ENCODE data around the gene TLL2. TPM values are rescaled to one million over a fixed set of nuclear protein-coding genes. Genes with fewer than 3 reads are reported as not detected.

Gene TLL2
- polyA plus RNA-seq, 2 of the 4 experiments (the other 2 are of a cell fraction): 0.08 to 0.13 TPM

GRCh38 chr10:96380821-96381220, 132.9 kb downstream of the TLL2 start (continued):
- TF ChIP-seq CEBPB (IDR thresholded peaks at IDR 0.05) (no peak), JUN (IDR thresholded peaks at IDR 0.05) (no peak), HOXA7 (CRISPR knock-in tag; IDR thresholded peaks at IDR 0.05) (no peak), ESRRA (IDR thresholded peaks at IDR 0.05; ENCODE audit: borderline replicate concordance, low read length) (no peak), HEYL (CRISPR knock-in tag; IDR thresholded peaks at IDR 0.05) (no peak), E2F6 (IDR thresholded peaks at IDR 0.05; ENCODE audit: borderline replicate concordance, low read depth) (no peak), GATA3 (IDR thresholded peaks at IDR 0.05; ENCODE audit: borderline replicate concordance) (no peak), ELK1 (IDR thresholded peaks at IDR 0.05; ENCODE audit: low read depth, low read length) (no peak), FOSL2 (IDR thresholded peaks at IDR 0.05) (no peak), FOSL2 (CRISPR knock-in tag; IDR thresholded peaks at IDR 0.05) (no peak)

GRCh38 chr10:96379758-96380157, 134.0 kb downstream of the TLL2 start:
- H3K9me3 ChIP-seq: no peaks in the 10 kb centered on the region
- H3K4me1 ChIP-seq: no peaks in the 10 kb centered on the region
- H3K4me3 ChIP-seq: no peak overlapping the region
- CTCF ChIA-PET: interaction anchor here (0.8 to 7.6 kb wide), 3 partner anchors 9 to 134 kb away, joined by 4 to 105 read pairs (median 8); partner anchors contain the start of gene TLL2
- FAIRE-seq (no peak), DNase-seq (ENCODE audit: low read depth in 1 of 2, low spot score in 1 of 2) (no peak), ATAC-seq (no peak)
- H3K27ac ChIP-seq: no peak overlapping the region
- WGBS (ENCODE audit: missing lambda C conversion rate): 70% methylated on average over 8 of the region's 8 CpGs
- H3K4me2 ChIP-seq: no peak overlapping the region
- TF ChIP-seq JUN (IDR thresholded peaks at IDR 0.05) (no peak), KDM5A (IDR thresholded peaks at IDR 0.05) (no peak), CTCF (IDR thresholded peaks at IDR 0.05) (no peak), NFE2L2 (conservative IDR thresholded peaks at IDR 0.05; ENCODE audit: low read length) (no peak), TFCP2L1 (CRISPR knock-in tag; IDR thresholded peaks at IDR 0.05) (no peak), PBX3 (IDR thresholded peaks at IDR 0.05) (no peak), CEBPB (IDR thresholded peaks at IDR 0.05) (no peak), PHF8 (IDR thresholded peaks at IDR 0.05; ENCODE audit: borderline replicate concordance, low read depth) (no peak)
- POLR2A ChIA-PET: no interaction called here

GRCh38 chr10:96378741-96379140, 135.0 kb downstream of the TLL2 start:
- no peak overlapping the region for H3K4me2 ChIP-seq
- POLR2A ChIA-PET: interaction anchor here (1.2 kb wide), 1 partner anchor 76 kb away, joined by 3 read pairs; no protein-coding TSS in a partner anchor
- TF ChIP-seq ATOH8 (CRISPR knock-in tag; IDR thresholded peaks at IDR 0.05; ENCODE audit: low read depth): no peak
- TF ChIP-seq HOXB13 (CRISPR knock-in tag; IDR thresholded peaks at IDR 0.05; ENCODE audit: low read depth): no peak
- TF ChIP-seq REST (IDR thresholded peaks at IDR 0.05): no peak
- no peak for TF ChIP-seq CEBPB (IDR thresholded peaks at IDR 0.05)
- no peak for TF ChIP-seq ZSCAN20 (CRISPR knock-in tag; IDR thresholded peaks at IDR 0.05)
- no peak for TF ChIP-seq ESRRA (IDR thresholded peaks at IDR 0.05; ENCODE audit: borderline replicate concordance, low read length)
- no peak for TF ChIP-seq MAFK (IDR thresholded peaks at IDR 0.05; ENCODE audit: partially characterized antibody)
- TF ChIP-seq SREBF2 (IDR thresholded peaks at IDR 0.05): no peak
- no peak for TF ChIP-seq KDM5A (IDR thresholded peaks at IDR 0.05)
- TF ChIP-seq CHD2 (IDR thresholded peaks at IDR 0.05; ENCODE audit: low read length, partially characterized antibody): no peak
- no peak for TF ChIP-seq NR3C1 (IDR thresholded peaks at IDR 0.05)
- no peak for TF ChIP-seq HEYL (CRISPR knock-in tag; IDR thresholded peaks at IDR 0.05)
- no peak for TF ChIP-seq CTCF (IDR thresholded peaks at IDR 0.05)

More at GRCh38 chr10:96378741-96379140, 135.0 kb downstream of the TLL2 start:
- H3K4me3 ChIP-seq: no peak overlapping the region
- no peak for DNase-seq (ENCODE audit: low read depth in 1 of 2, low spot score in 1 of 2)
- H3K9me3 ChIP-seq: no peaks in the 10 kb centered on the region
- CTCF ChIA-PET: interaction anchor here (0.5 to 7.6 kb wide), 6 partner anchors 8 to 1293 kb away, joined by 3 to 105 read pairs (median 3); no protein-coding TSS in a partner anchor
- H3K4me1 ChIP-seq: no peaks in the 10 kb centered on the region
- FAIRE-seq: no peak
- 69% methylated on average over 15 of the region's 15 CpGs for whole genome bisulfite sequencing (ENCODE audit: missing lambda C conversion rate)
- ATAC-seq: no peak
- H3K27ac ChIP-seq: no peak overlapping the region
